Right lobe of liver (tissue), 6 donors: ENCODE measurements around the gene RIPK3. TPM values are rescaled to one million over a fixed set of nuclear protein-coding genes. Genes with fewer than 3 reads are reported as not detected.

ENCODE experiments used
- ATAC-seq, 4 donors: fragments of 200-7000 bp; cut with Tn5 transposase; one replicate each; pipeline ENCODE4 v1.9.1; 2020; ENCODE audit warnings: mild to moderate bottlenecking in 4 of 4, moderate library complexity in 4 of 4
- DNase-seq, 3 donors: peaks; one replicate each; pipeline ENCODE4 v3.0.0-alpha.2; 2020
- H3K27ac ChIP-seq, 3 donors: fragments of 200-600 bp; one replicate each; pipeline ENCODE4 v1.8.0; 2022
- H3K27me3 ChIP-seq, 2 donors: fragments of 200-600 bp; one replicate each; pipeline ENCODE4 v1.8.0; 2022
- H3K36me3 ChIP-seq, 4 donors: fragments of 200-600 bp; sonication (generic) in 1 of 4; one replicate each; pipeline versions ENCODE4 v1.5.1 to v1.8.0; 2017 to 2022; ENCODE audit warnings: control low read depth in 1 of 4
- H3K4me1 ChIP-seq, 4 donors: fragments of 200-600 bp; sonication (generic) in 1 of 4; one replicate each; pipeline versions ENCODE4 v1.5.1 to v1.8.0; 2017 to 2022; ENCODE audit warnings: control low read depth in 1 of 4
- H3K4me3 ChIP-seq, 3 donors: fragments of 200-600 bp; one replicate each; pipeline ENCODE4 v1.8.0; 2022
- H3K9me3 ChIP-seq, 4 donors: fragments of 200-600 bp; sonication (generic) in 1 of 4; one replicate each; pipeline versions ENCODE4 v1.5.1 to v1.8.0; 2017 to 2022; ENCODE audit warnings: control low read depth in 1 of 4
- CTCF ChIP-seq, 4 donors: fragments of 200-600 bp in 3 of 4; fragments of 450-650 bp in 1 of 4; IDR thresholded peaks; one replicate each; pipeline versions ENCODE4 v1.5.1 to v1.8.0; 2016 to 2022; ENCODE audit warnings: antibody characterized with exemption in 4 of 4, mild to moderate bottlenecking in 2 of 4
- POLR2A ChIP-seq: fragments of 450-650 bp; IDR thresholded peaks from one replicate; pipeline ENCODE4 v1.6.1; 2017; ENCODE audit warnings: antibody characterized with exemption, mild to moderate bottlenecking
- WGBS: methylation state at CpG from one replicate; pipeline ENCODE4 v1.1.6; 2018; ENCODE audit warnings: low coverage, low lambda C conversion rate; ENCODE audit not compliant: insufficient coverage; ENCODE audit errors: missing lambda C conversion rate; 5-methylcytosine and 5-hydroxymethylcytosine counted together
- intact Hi-C, 2 donors: fragments of 100-400 bp; cut with DNase I; formaldehyde crosslinking; loops; one replicate each; pipeline versions ENCODE4 v1.11.2 to v1.14.1; 2022
- total RNA-seq, 6 experiments: library from RNA; depleted of rRNA in 2 of 6; stranded (reverse); fragments of >200 nt in 2 of 6; fragmentation: NEBNext Ultra II Directional in 3 of 6; extraction: Animal tissue kit (Norgen Biotek cat#: 25700) in 3 of 6; gene quantifications; one replicate each; pipeline versions ENCODE4 v1.1.0 to v1.2.4, GENCODE V29; 2016 to 2023
- donor health status: DM: no; HTN: yes; CAD: no.
- donor health status: DM: no; HTN: no; CAD: no.
- donor health status: DM: no; HTN: no; CAD: no.
- donor health status: DM: no; HTN: yes; CAD: no.
- donor health status: DM: no; HTN: yes; CAD: no.

The RIPK3 gene
- total RNA-seq, 6 experiments from 2014 or later = 0.70 to 1.6 (median 0.90) TPM

GRCh38 chr14:24387009-24387345 is 47.2 kb upstream of the RIPK3 start:
- Histone ChIP-seq H3K4me1 (peaks cover 0 to 12% (median 0%) of the 10 kb centered on the region in 4 donors), H3K4me3 (no peak overlapping the region), H3K9me3 (no peaks in the 10 kb centered on the region), H3K36me3 (no peaks in the 10 kb centered on the region), H3K27me3 (no peaks in the 10 kb centered on the region), H3K27ac (no peak overlapping the region)
- 80% methylated on average over 1 of the region's 2 CpGs for WGBS
- no peak for DNase-seq
- no peak for ATAC-seq
- TF ChIP-seq POLR2A (no peak), CTCF (IDR thresholded peaks at IDR 0.05) (no peak)
- intact Hi-C loops = no loop called here

- no peak for DNase-seq
- Histone ChIP-seq H3K9me3 (no peaks in the 10 kb centered on the region), H3K4me3 (no peak overlapping the region), H3K4me1 (peaks cover 0 to 11% (median 0%) of the 10 kb centered on the region in 4 donors), H3K27me3 (no peaks in the 10 kb centered on the region), H3K36me3 (no peaks in the 10 kb centered on the region), H3K27ac (no peak overlapping the region)
- ATAC-seq = no peak
- intact Hi-C loops = no loop called here
- TF ChIP-seq CTCF (IDR thresholded peaks at IDR 0.05) = no peak
- no peak for TF ChIP-seq POLR2A
- 69% methylated on average over 4 of the region's 4 CpGs for WGBS
Observed at GRCh38 chr14:24385524-24385923, 45.7 kb upstream of the RIPK3 start.

DNA sequence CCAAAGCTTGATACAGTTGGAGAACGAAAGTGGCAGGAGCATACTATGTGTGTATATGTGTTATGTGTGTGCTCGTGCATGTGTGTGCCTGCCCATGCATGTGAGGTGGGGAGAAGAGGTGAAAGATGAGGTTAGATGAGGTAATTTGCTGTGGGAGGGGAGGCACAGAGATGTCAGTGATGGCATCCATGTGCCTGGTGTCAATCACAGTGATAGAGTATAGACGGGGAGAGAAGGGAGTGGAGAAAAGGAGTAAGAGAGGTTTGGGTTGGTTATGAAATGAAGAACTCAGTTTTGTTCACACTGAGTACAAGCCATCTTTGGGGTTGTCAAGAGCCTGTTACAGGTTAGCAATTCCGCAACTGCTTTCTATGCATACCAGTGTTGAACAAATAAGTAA is 44.4 kb upstream of the RIPK3 start:
- H3K4me1 ChIP-seq = peaks cover 0 to 11% (median 0%) of the 10 kb centered on the region in 4 donors
- no peaks in the 10 kb centered on the region for H3K9me3 ChIP-seq
- 83% methylated on average over 4 of the region's 4 CpGs for WGBS
- H3K36me3 ChIP-seq = no peaks in the 10 kb centered on the region
- H3K27ac ChIP-seq = no peak overlapping the region
- no peaks in the 10 kb centered on the region for H3K27me3 ChIP-seq
- intact Hi-C loops = no loop called here
- ATAC-seq (no peak), DNase-seq (no peak)
- no peak overlapping the region for H3K4me3 ChIP-seq
- TF ChIP-seq CTCF (IDR thresholded peaks at IDR 0.05) (no peak), POLR2A (no peak)

DNA sequence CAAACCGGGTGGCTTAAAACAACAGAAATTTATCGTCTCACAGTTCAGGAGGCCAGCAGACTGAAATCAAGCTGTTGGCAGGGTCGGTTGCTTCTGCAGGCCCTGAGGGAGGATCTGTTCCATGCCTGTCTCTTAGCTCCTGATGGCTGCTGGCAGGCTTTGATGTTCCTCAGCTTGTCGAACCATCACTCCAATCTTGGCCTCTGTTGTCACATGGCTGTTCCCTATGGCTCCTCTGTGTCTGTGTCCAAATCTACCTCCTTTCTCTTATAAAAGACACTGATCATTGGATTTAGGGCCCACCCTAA is 42.2 kb upstream of the RIPK3 start:
- no peaks in the 10 kb centered on the region for H3K36me3 ChIP-seq
- ATAC-seq (no peak), DNase-seq (no peak)
- intact Hi-C loops = no loop called here
- no peaks in the 10 kb centered on the region for H3K27me3 ChIP-seq
- TF ChIP-seq CTCF (IDR thresholded peaks at IDR 0.05) (no peak), POLR2A (no peak)
- WGBS = 76% methylated on average over 3 of the region's 4 CpGs
- H3K9me3 ChIP-seq = no peaks in the 10 kb centered on the region
- H3K4me1 ChIP-seq = peaks cover 0 to 2% (median 0%) of the 10 kb centered on the region in 4 donors
- H3K4me3 ChIP-seq = no peak overlapping the region
- no peak overlapping the region for H3K27ac ChIP-seq

GRCh38 chr14:24381363-24382063 is 41.7 kb upstream of the RIPK3 start:
- TF ChIP-seq CTCF (IDR thresholded peaks at IDR 0.05) (no peak), POLR2A (no peak)
- 83% methylated on average over 5 of the region's 8 CpGs for WGBS
- no peak overlapping the region for H3K27ac ChIP-seq
- H3K9me3 ChIP-seq = no peaks in the 10 kb centered on the region
- no peaks in the 10 kb centered on the region for H3K27me3 ChIP-seq
- ATAC-seq = no peak
- H3K4me1 ChIP-seq = no peaks in the 10 kb centered on the region
- no peaks in the 10 kb centered on the region for H3K36me3 ChIP-seq
- H3K4me3 ChIP-seq = no peak overlapping the region
- intact Hi-C loops = no loop called here
- DNase-seq = no peak
